ENCODE results near the gene RAPGEF4. TPM values are rescaled to one million over a fixed set of nuclear protein-coding genes. Genes with fewer than 3 reads are reported as not detected.

Gene RAPGEF4
- total and polyA plus RNA-seq, 7 donors, result 0.23 to 7.6 (median 4.2) TPM

DNA sequence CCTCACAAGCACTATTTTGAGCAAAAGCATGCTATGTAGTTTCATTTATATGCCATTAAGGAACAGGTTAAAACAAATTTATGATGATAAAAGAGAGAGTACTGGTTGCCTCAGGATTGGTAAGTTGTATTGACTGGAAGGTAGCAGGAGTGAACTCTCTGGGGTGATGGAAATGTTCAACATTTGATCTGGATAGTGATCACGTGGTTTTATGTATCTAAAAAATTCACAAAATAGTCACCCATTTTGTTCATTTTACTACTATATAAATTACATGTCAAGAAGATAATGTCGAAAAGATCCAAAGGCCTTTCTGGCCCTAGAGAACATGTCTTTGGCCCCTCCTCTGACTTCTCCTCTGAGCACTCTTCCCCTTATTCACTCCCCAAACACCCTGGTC is 10.4 kb upstream of the RAPGEF4 start:
- TF ChIP-seq CTCF (IDR thresholded peaks at IDR 0.05), result no peak
- no peak for TF ChIP-seq POLR2A (IDR thresholded peaks at IDR 0.05)
- TF ChIP-seq POLR2AphosphoS5 (IDR thresholded peaks at IDR 0.05), result no peak
- TF ChIP-seq EP300 (IDR thresholded peaks at IDR 0.05), result no peak
- intact Hi-C loops (cut with DNase I), result no loop called here
- Histone ChIP-seq H3K27ac (no peak overlapping the region), H3K9me3 (no peaks in the 10 kb centered on the region), H3K27me3 (no peaks in the 10 kb centered on the region), H3K4me1 (no peaks in the 10 kb centered on the region), H3K4me3 (no peak overlapping the region), H3K36me3 (no peaks in the 10 kb centered on the region)
- 91 to 94% methylated on average over 2 of the region's 2 CpGs for WGBS, 2 donors
- no peak for DNase-seq

DNA sequence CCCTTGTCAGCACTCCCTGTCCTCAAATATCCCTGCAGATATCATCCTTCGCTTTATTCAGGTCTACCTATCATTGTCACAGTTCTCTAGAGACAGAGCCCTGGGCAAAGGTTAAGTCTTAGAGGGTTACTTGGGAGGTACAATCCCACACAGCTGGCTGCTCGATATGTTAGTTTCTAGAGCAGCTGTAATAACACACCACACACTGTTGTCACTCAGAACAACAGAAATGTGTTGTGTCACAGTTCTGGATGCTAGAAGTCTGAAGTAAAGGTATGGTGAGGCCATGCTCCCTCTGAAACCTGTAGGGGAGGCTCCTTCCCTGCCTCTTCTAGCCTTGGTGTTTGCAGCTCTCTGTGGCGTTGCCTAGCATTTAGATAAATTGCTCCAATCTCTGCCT is 9.9 kb upstream of the RAPGEF4 start:
- Histone ChIP-seq H3K4me3 (no peak overlapping the region), H3K27ac (no peak overlapping the region), H3K4me1 (no peaks in the 10 kb centered on the region), H3K27me3 (no peaks in the 10 kb centered on the region), H3K36me3 (no peaks in the 10 kb centered on the region), H3K9me3 (no peaks in the 10 kb centered on the region)
- TF ChIP-seq CTCF (IDR thresholded peaks at IDR 0.05), result no peak
- no peak for TF ChIP-seq POLR2A (IDR thresholded peaks at IDR 0.05)
- no peak for TF ChIP-seq POLR2AphosphoS5 (IDR thresholded peaks at IDR 0.05)
- no peak for TF ChIP-seq EP300 (IDR thresholded peaks at IDR 0.05)
- DNase-seq, result no peak
- WGBS, 2 donors, result 58 to 78% methylated on average over 3 of the region's 3 CpGs
- intact Hi-C loops (cut with DNase I), result no loop called here

DNA sequence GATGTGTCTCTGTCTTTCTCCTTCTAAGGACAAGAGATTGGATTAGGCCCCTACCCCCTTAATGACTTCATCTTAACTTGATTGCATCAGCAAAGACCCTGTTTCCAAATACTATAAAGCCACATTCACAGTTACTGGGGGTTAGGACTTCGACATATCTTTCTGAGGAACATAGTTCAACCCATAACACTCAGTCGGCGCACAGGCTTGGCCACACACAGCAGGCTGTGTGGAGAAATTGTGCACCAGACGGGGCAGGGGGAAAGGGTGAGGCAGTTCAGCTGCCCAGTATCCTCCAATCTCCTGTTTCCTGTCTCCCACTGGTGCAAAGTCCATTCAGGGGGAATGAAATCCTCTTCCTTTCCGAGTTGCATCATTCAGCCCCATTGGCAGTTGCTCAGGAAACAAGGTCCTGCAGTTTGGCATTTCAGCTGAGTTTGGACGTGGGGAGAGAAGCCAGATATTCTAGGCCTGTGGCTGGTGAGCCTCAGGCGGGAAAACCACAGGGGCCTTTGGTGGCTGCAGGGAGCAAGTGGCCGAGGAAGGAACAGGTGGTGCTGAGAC is 9.4 kb upstream of the RAPGEF4 start:
- H3K9me3 ChIP-seq, result no peaks in the 10 kb centered on the region
- no peaks in the 10 kb centered on the region for H3K27me3 ChIP-seq
- no peak overlapping the region for H3K4me3 ChIP-seq
- no peak overlapping the region for H3K27ac ChIP-seq
- no peaks in the 10 kb centered on the region for H3K36me3 ChIP-seq
- intact Hi-C loops (cut with DNase I), result no loop called here
- DNase-seq, result no peak
- WGBS, 2 donors, result 57 to 66% methylated on average over 8 of the region's 8 CpGs
- TF ChIP-seq CTCF (IDR thresholded peaks at IDR 0.05) (no peak), EP300 (IDR thresholded peaks at IDR 0.05) (no peak), POLR2A (IDR thresholded peaks at IDR 0.05) (no peak), POLR2AphosphoS5 (IDR thresholded peaks at IDR 0.05) (no peak)
- no peaks in the 10 kb centered on the region for H3K4me1 ChIP-seq

DNA sequence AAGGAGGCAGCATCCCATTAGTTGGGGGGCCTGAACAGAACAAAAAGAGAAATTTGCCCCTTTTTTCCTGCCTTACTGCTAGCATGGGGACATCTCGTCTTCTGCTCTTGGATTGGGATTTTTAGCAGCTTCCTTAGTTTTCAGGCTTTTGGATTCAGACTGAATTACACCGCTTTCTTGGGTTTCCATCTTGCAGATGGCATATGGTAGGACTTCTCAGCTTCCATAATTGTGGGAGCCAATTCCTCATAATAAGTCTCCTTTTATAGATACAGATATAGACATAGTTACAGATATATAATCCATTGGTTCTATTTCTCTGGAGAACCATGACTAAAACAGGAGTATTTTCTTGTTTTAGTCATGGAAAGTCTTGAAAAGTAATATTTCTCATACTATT is 5.2 kb upstream of the RAPGEF4 start:
- H3K4me1 ChIP-seq, result peaks cover 0 to 9% (median 5%) of the 10 kb centered on the region in 4 donors
- intact Hi-C loops (cut with DNase I), result no loop called here
- H3K9me3 ChIP-seq, result no peaks in the 10 kb centered on the region
- H3K27me3 ChIP-seq, result peaks cover 3 to 6% (median 6%) of the 10 kb centered on the region in 3 donors
- H3K4me3 ChIP-seq, result no peak overlapping the region
- 87 to 97% methylated on average over 2 of the region's 2 CpGs for WGBS, 2 donors
- no peak for DNase-seq
- no peaks in the 10 kb centered on the region for H3K36me3 ChIP-seq
- TF ChIP-seq EP300 (IDR thresholded peaks at IDR 0.05), result no peak
- no peak for TF ChIP-seq POLR2A (IDR thresholded peaks at IDR 0.05)
- TF ChIP-seq CTCF (IDR thresholded peaks at IDR 0.05), result no peak
- TF ChIP-seq POLR2AphosphoS5 (IDR thresholded peaks at IDR 0.05), result no peak
- no peak overlapping the region for H3K27ac ChIP-seq

All from sigmoid colon (tissue), 7 donors.